ENCODE data around the gene DDRGK1. TPM values are rescaled to one million over a fixed set of nuclear protein-coding genes. Genes with fewer than 3 reads are reported as not detected.
"Not testable (repeated sequence)": the region's sequence is repeated elsewhere in the genome, so short reads cannot be mapped to it uniquely, and the experiment has no call there.

Gene DDRGK1
- total and polyA plus RNA-seq, 2 experiments from 2014 or later = 48.1 to 107 TPM

GRCh38 chr20:3190681-3191111 lies 13.8 kb downstream of the DDRGK1 start:
- no peak for DNase-seq (ENCODE audit: low read depth in 1 of 2, low spot score in 1 of 2)
- no peak for TF ChIP-seq CTCF (IDR thresholded peaks at IDR 0.05; ENCODE audit: low read depth, low read length)
- peaks cover 22% of the 10 kb centered on the region for H3K36me3 ChIP-seq
- no peaks in the 10 kb centered on the region for H3K4me1 ChIP-seq (ENCODE audit: low read depth)
- no peaks in the 10 kb centered on the region for H3K27me3 ChIP-seq
- no peak overlapping the region for H3K4me3 ChIP-seq
- no peak overlapping the region for H3K27ac ChIP-seq
- H3K9me3 ChIP-seq (ENCODE audit: low read depth) = no peaks in the 10 kb centered on the region

- no peaks in the 10 kb centered on the region for H3K4me1 ChIP-seq (ENCODE audit: low read depth)
- H3K9me3 ChIP-seq (ENCODE audit: low read depth) = no peaks in the 10 kb centered on the region
- H3K36me3 ChIP-seq = peaks cover 11% of the 10 kb centered on the region
- DNase-seq (ENCODE audit: low read depth in 1 of 2, low spot score in 1 of 2) = no peak
- H3K27me3 ChIP-seq = no peaks in the 10 kb centered on the region
- no peak overlapping the region for H3K4me3 ChIP-seq
- no peak for TF ChIP-seq CTCF (IDR thresholded peaks at IDR 0.05; ENCODE audit: low read depth, low read length)
- H3K27ac ChIP-seq = no peak overlapping the region
Measured at GRCh38 chr20:3189561-3190131, 14.8 kb downstream of the DDRGK1 start.

GRCh38 chr20:3188823-3189413 lies 15.6 kb downstream of the DDRGK1 start:
- Histone ChIP-seq H3K27ac (no peak overlapping the region), H3K9me3 (ENCODE audit: low read depth) (no peaks in the 10 kb centered on the region), H3K4me1 (ENCODE audit: low read depth) (no peaks in the 10 kb centered on the region), H3K36me3 (peaks cover 5% of the 10 kb centered on the region), H3K4me3 (no peak overlapping the region), H3K27me3 (no peaks in the 10 kb centered on the region)
- DNase-seq (ENCODE audit: low read depth in 1 of 2, low spot score in 1 of 2) = no peak
- no peak for TF ChIP-seq CTCF (IDR thresholded peaks at IDR 0.05; ENCODE audit: low read depth, low read length)

- not testable (repeated sequence) for DNase-seq (ENCODE audit: low read depth in 1 of 2, low spot score in 1 of 2); H3K36me3 ChIP-seq; H3K27me3 ChIP-seq; H3K4me3 ChIP-seq; H3K9me3 ChIP-seq (ENCODE audit: low read depth); H3K4me1 ChIP-seq (ENCODE audit: low read depth); H3K27ac ChIP-seq
Measured at GRCh38 chr20:3187861-3188260, 16.6 kb downstream of the DDRGK1 start.

GRCh38 chr20:3183896-3184612 lies 20.4 kb downstream of the DDRGK1 start:
- Histone ChIP-seq H3K27ac (no peak overlapping the region), H3K4me1 (ENCODE audit: low read depth) (no peaks in the 10 kb centered on the region), H3K9me3 (ENCODE audit: low read depth) (no peaks in the 10 kb centered on the region), H3K36me3 (no peaks in the 10 kb centered on the region), H3K4me3 (no peak overlapping the region), H3K27me3 (no peaks in the 10 kb centered on the region)
- DNase-seq (ENCODE audit: low read depth in 1 of 2, low spot score in 1 of 2) = no peak
- no peak for TF ChIP-seq CTCF (IDR thresholded peaks at IDR 0.05; ENCODE audit: low read depth, low read length)

GRCh38 chr20:3182429-3182828 lies 22.1 kb downstream of the DDRGK1 start:
- not testable (repeated sequence) for H3K36me3 ChIP-seq; H3K27me3 ChIP-seq; H3K27ac ChIP-seq; H3K4me3 ChIP-seq; H3K9me3 ChIP-seq (ENCODE audit: low read depth); DNase-seq (ENCODE audit: low read depth in 1 of 2, low spot score in 1 of 2); H3K4me1 ChIP-seq (ENCODE audit: low read depth)

Measured in cardiac muscle cell (in vitro differentiated cells and primary cell).